Subcutaneous abdominal adipose tissue (tissue), 5 donors: ENCODE data around the gene PLTP.

Source experiments
- H3K27ac ChIP-seq: one replicate; pipeline ENCODE4 v1.7.0; 2013; ENCODE audit warnings: low read depth, mild to moderate bottlenecking, inconsistent platforms, low read length, moderate library complexity
- H3K27me3 ChIP-seq, 5 donors: one replicate each; pipeline ENCODE4 v1.7.0; 2013; ENCODE audit warnings: low read length in 5 of 5, inconsistent platforms in 1 of 5; ENCODE audit not compliant: control insufficient read depth in 5 of 5, insufficient read depth in 4 of 5
- H3K36me3 ChIP-seq, 5 donors: one replicate each; pipeline ENCODE4 v1.7.0; 2013; ENCODE audit warnings: low read length in 5 of 5; ENCODE audit not compliant: control insufficient read depth in 5 of 5, insufficient read depth in 5 of 5
- H3K4me1 ChIP-seq, 5 donors: one replicate each; pipeline ENCODE4 v1.7.0; 2013; ENCODE audit warnings: low read length in 5 of 5, mild to moderate bottlenecking in 3 of 5, moderate library complexity in 1 of 5; ENCODE audit not compliant: control insufficient read depth in 5 of 5, insufficient read depth in 5 of 5
- H3K4me3 ChIP-seq, 5 donors: one replicate each; pipeline ENCODE4 v1.7.0; 2013; ENCODE audit warnings: low read length in 5 of 5, low read depth in 1 of 5
- H3K9ac ChIP-seq, 5 donors: one replicate each; pipeline ENCODE4 v1.7.0; 2013; ENCODE audit warnings: low read length in 5 of 5, mild to moderate bottlenecking in 4 of 5, moderate library complexity in 3 of 5
- H3K9me3 ChIP-seq, 5 donors: one replicate each; pipeline ENCODE4 v1.7.0; 2013; ENCODE audit warnings: low read length in 5 of 5; ENCODE audit not compliant: control insufficient read depth in 5 of 5
- donor health status: healthy.
- donor health status: healthy.
- donor health status: healthy.
- donor health status: healthy.
- donor health status: healthy.

PLTP gene

GRCh38 chr20:45890077-45890984 is 21.6 kb downstream of the PLTP start:
- Histone ChIP-seq H3K9ac (peak overlapping the region; percentile 57 to 91 (median 67)), H3K4me3 (peak overlapping the region; percentile 31 to 83 (median 76)), H3K9me3 (no peaks in the 10 kb centered on the region), H3K27me3 (no peaks in the 10 kb centered on the region), H3K36me3 (peaks cover 5 to 45% (median 36%) of the 10 kb centered on the region in 5 donors), H3K27ac (peak overlapping the region; percentile 85), H3K4me1 (peaks cover 5 to 35% (median 34%) of the 10 kb centered on the region in 5 donors)

DNA sequence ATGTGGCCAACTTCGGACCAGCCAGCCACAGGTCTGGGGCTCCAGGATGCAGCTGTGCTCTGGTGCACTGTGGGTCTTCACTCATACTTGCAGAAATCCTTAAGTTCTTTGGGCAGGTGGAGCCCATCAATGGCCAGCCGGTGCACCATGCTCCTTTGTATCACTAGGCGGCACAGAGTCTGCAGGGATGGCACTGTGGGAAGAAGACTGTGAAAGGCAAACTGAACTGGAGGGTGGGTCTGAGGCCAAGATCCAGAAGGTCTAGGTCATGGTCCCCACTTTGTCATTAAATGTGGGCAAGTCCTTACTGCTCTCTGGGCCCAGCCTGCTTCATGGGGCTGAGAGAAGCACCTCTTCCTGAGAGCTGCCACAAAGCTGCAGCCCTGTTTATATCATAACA is 23.3 kb downstream of the PLTP start:
- no peak overlapping the region for H3K4me3 ChIP-seq
- H3K4me1 ChIP-seq = peaks cover 5 to 46% (median 42%) of the 10 kb centered on the region in 5 donors
- no peaks in the 10 kb centered on the region for H3K9me3 ChIP-seq
- H3K9ac ChIP-seq = no peak overlapping the region
- no peaks in the 10 kb centered on the region for H3K27me3 ChIP-seq
- no peak overlapping the region for H3K27ac ChIP-seq
- H3K36me3 ChIP-seq = peaks cover 0 to 33% (median 26%) of the 10 kb centered on the region in 5 donors

- peaks cover 0 to 35% (median 28%) of the 10 kb centered on the region in 5 donors for H3K36me3 ChIP-seq
- H3K9ac ChIP-seq = no peak within 1 kb of the TSS
- no peak within 1 kb of the TSS for H3K4me3 ChIP-seq
- no peak within 1 kb of the TSS for H3K27ac ChIP-seq
- peaks cover 5 to 37% (median 33%) of the 10 kb centered on the region in 5 donors for H3K4me1 ChIP-seq
- no peaks in the 10 kb centered on the region for H3K27me3 ChIP-seq
- H3K9me3 ChIP-seq = no peaks in the 10 kb centered on the region
Measured at GRCh38 chr20:45887346-45887715, 24.6 kb downstream of the PLTP start, which contains the start of gene SPATA25. Gene SPATA25 (minus strand): TSS chr20:45887622. CDS start chr20:45887590, 32 bp downstream.

- no peak overlapping the region for H3K4me3 ChIP-seq
- no peaks in the 10 kb centered on the region for H3K27me3 ChIP-seq
- H3K27ac ChIP-seq = no peak overlapping the region
- H3K9me3 ChIP-seq = no peaks in the 10 kb centered on the region
- no peak overlapping the region for H3K9ac ChIP-seq
- peaks cover 0 to 34% (median 28%) of the 10 kb centered on the region in 5 donors for H3K36me3 ChIP-seq
- H3K4me1 ChIP-seq = peaks cover 2 to 34% (median 32%) of the 10 kb centered on the region in 5 donors
Measured at GRCh38 chr20:45886590-45887345, 25.2 kb downstream of the PLTP start.

DNA sequence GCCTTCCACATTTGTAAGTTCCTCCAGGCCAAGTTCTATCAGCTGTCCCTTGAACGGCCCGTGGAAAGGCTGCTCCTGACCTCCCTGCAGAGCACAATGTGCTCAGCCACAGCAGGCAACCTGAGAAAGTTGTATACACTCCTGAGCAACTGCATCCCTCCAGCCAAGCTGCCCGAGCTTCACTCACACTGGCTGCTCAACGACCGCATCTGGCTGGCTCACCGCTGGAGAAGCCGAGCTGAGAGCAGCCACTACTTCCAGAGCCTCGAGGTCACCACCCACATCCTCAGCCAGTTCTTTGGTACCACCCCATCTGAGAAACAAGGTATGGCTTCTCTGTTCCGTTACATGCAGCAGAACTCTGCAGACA is 28.9 kb downstream of the PLTP start:
- Histone ChIP-seq H3K9ac (no peak overlapping the region), H3K27ac (no peak overlapping the region), H3K4me3 (no peak overlapping the region), H3K9me3 (no peaks in the 10 kb centered on the region), H3K4me1 (peaks cover 0 to 28% (median 22%) of the 10 kb centered on the region in 5 donors), H3K27me3 (no peaks in the 10 kb centered on the region), H3K36me3 (peaks cover 0 to 40% (median 35%) of the 10 kb centered on the region in 5 donors)

- H3K27me3 ChIP-seq = no peaks in the 10 kb centered on the region
- H3K4me1 ChIP-seq = peaks cover 0 to 28% (median 22%) of the 10 kb centered on the region in 5 donors
- no peak overlapping the region for H3K9ac ChIP-seq
- H3K9me3 ChIP-seq = no peaks in the 10 kb centered on the region
- peaks cover 0 to 44% (median 38%) of the 10 kb centered on the region in 5 donors for H3K36me3 ChIP-seq
- H3K4me3 ChIP-seq = no peak overlapping the region
- peak overlapping the region; percentile 30 for H3K27ac ChIP-seq
Measured at GRCh38 chr20:45882469-45883099, 29.4 kb downstream of the PLTP start.

DNA sequence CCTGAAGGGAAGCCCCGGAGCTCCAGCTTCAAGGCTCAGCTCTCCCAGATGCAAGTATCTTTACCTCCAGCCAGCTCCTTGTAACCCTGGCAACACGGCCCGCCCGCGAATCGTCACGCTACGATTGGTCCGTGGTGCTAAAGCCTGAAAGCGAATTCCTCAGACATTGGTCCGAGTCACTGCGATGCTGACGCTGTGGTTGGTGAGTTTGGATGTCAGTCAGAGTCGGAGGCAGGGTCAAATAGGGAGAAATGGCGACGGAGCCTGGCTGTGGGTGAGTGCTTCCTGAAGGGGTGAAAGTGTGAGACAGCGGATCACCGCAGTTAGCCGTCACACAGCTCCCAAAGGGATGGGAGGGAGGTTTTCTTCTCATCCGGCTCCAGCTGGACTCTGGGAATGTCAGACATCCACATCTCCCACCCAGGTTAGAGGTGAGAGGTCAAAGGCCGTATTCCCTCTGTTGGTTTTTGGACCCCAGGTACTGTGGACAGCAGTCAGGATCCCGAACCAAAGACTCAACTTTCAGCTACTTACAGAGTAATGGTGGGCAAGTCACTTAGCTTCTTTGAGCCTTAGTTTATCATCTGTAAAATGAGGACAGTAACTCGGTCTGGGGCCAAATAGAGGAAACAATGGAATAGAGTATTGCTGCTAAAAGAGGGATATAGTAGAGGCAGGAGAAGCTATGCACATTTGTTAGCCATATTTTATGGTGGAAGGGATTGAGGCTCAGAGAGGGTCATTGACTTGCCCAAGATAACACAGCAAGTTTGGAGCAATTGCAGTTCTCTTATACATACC is 30.8 kb downstream of the PLTP start, which contains the start of gene ZSWIM1:
ZSWIM1 (plus strand) TSS at position 240 of the 801 bp plus-strand sequence. CDS start 1,366 bp downstream, outside the sequence.
- peaks cover 0 to 28% (median 22%) of the 10 kb centered on the region in 5 donors for H3K4me1 ChIP-seq
- H3K9ac ChIP-seq = peak within 1 kb of the TSS; percentile 78 to 94 (median 92)
- H3K4me3 ChIP-seq = peak within 1 kb of the TSS; percentile 80 to 97 (median 83)
- H3K27me3 ChIP-seq = no peaks in the 10 kb centered on the region
- peaks cover 0 to 40% (median 39%) of the 10 kb centered on the region in 5 donors for H3K36me3 ChIP-seq
- H3K9me3 ChIP-seq = no peaks in the 10 kb centered on the region
- H3K27ac ChIP-seq = peak within 1 kb of the TSS; percentile 77

- Histone ChIP-seq H3K27ac (no peak overlapping the region), H3K9ac (no peak overlapping the region), H3K4me1 (peaks cover 0 to 19% (median 11%) of the 10 kb centered on the region in 5 donors)
Measured at GRCh38 chr20:45878076-45878761, 33.7 kb downstream of the PLTP start.

More at GRCh38 chr20:45878076-45878761, 33.7 kb downstream of the PLTP start:
- Histone ChIP-seq H3K4me3 (no peak overlapping the region), H3K36me3 (peaks cover 0 to 31% (median 30%) of the 10 kb centered on the region in 5 donors), H3K9me3 (no peaks in the 10 kb centered on the region), H3K27me3 (no peaks in the 10 kb centered on the region)
